ENCODE results near the gene KLHL26.
A peak's percentile ranks its signal among the peaks of the same experiment; 100 is the strongest.

KLHL26 gene

DNA sequence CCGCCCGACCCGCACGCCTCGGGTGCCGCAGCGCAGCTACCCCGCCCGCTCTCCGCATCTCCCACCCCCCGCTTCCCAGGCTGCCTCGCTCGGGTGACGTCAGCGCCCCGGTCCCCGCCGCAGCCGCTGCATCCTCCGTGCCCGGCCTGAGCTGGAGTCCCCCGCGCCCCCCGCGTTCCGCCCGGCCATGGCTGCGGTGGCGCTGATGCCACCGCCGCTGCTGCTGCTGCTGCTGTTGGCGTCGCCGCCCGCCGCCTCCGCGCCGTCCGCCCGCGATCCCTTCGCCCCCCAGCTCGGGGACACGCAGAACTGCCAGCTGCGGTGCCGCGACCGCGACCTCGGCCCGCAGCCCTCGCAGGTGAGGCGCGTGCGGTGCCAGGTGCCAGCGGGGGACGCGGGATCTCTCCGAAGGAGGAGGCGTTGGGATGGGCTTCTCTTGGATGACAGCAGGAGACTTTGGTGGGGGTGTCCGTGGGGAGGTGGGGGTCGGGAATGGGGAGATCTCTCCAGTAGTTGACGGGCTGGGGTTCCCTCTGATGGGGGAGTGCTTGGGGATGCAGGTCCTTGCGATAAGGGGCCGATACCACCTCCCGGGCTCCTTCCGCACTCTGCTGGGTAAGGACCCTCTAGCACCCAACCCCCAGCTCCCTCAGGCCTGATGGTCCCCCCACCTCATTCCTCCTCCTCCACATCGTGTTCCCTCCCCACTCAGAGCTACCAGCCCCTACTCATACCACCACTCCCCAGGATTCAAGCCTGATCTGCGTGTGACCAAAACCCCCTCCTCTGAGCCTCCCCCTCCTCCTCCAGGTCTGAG lies 23.8 kb upstream of the KLHL26 start, which contains the start of gene TMEM59L (continued):
- TF ChIP-seq IKZF3 (tag by site-specific recombination; IDR thresholded peaks at IDR 0.05) (peak; percentile 36; the same call in 1 of the 2 replicates), ZNF585B (tag by site-specific recombination; IDR thresholded peaks at IDR 0.05) (no peak), BCL11A (tag by site-specific recombination; IDR thresholded peaks at IDR 0.05; ENCODE audit: low read depth) (no peak), EGR2 (tag by site-specific recombination; IDR thresholded peaks at IDR 0.05; ENCODE audit: low read depth) (peak; percentile 66), ZBTB21 (tag by site-specific recombination; IDR thresholded peaks at IDR 0.05) (0 out of 2 replicates have a peak, but pooled peaks have one; percentile 0), SP2 (tag by site-specific recombination; IDR thresholded peaks at IDR 0.05) (peak; percentile 34), MEIS1 (CRISPR knock-in tag; IDR thresholded peaks at IDR 0.05; ENCODE audit: borderline replicate concordance) (no peak), KLF1 (tag by site-specific recombination; IDR thresholded peaks at IDR 0.05) (no peak), ZNF404 (tag by site-specific recombination; IDR thresholded peaks at IDR 0.05) (no peak), OSR2 (tag by site-specific recombination; IDR thresholded peaks at IDR 0.05) (no peak), GLI2 (tag by site-specific recombination; IDR thresholded peaks at IDR 0.05; ENCODE audit: borderline replicate concordance, low read depth) (no peak), ZNF341 (tag by site-specific recombination; IDR thresholded peaks at IDR 0.05; ENCODE audit: low read depth) (no peak), ZNF658 (tag by site-specific recombination; IDR thresholded peaks at IDR 0.05) (no peak), ZBTB8A (tag by site-specific recombination; IDR thresholded peaks at IDR 0.05) (no peak; the same call in 1 of the 2 replicates), ZNF184 (tag by site-specific recombination; IDR thresholded peaks at IDR 0.05) (peak; percentile 49; the same call in 1 of the 2 replicates), ZNF223 (tag by site-specific recombination; IDR thresholded peaks at IDR 0.05) (no peak), ZNF561 (tag by site-specific recombination; IDR thresholded peaks at IDR 0.05; ENCODE audit: borderline replicate concordance) (peak; percentile 81), ZNF664 (tag by site-specific recombination; IDR thresholded peaks at IDR 0.05) (no peak), ZNF175 (tag by site-specific recombination; IDR thresholded peaks at IDR 0.05) (no peak), ZNF174 (tag by site-specific recombination; IDR thresholded peaks at IDR 0.05) (no peak), ZNF2 (tag by site-specific recombination; IDR thresholded peaks at IDR 0.05) (no peak), WT1 (tag by site-specific recombination; IDR thresholded peaks at IDR 0.05) (no peak), ZNF354C (tag by site-specific recombination; IDR thresholded peaks at IDR 0.05; ENCODE audit: borderline replicate concordance, low read depth) (no peak), BCL11B (tag by site-specific recombination; IDR thresholded peaks at IDR 0.05; ENCODE audit: low read depth) (no peak), ZNF621 (tag by site-specific recombination; IDR thresholded peaks at IDR 0.05) (no peak), ZNF513 (tag by site-specific recombination; IDR thresholded peaks at IDR 0.05) (no peak), ZNF639 (tag by site-specific recombination; IDR thresholded peaks at IDR 0.05) (no peak), ZNF239 (tag by site-specific recombination; IDR thresholded peaks at IDR 0.05) (no peak), KLF16 (tag by site-specific recombination; IDR thresholded peaks at IDR 0.05) (0 out of 2 replicates have a peak, but pooled peaks have one; percentile 22), ZNF311 (tag by site-specific recombination; IDR thresholded peaks at IDR 0.05; ENCODE audit: borderline replicate concordance) (no peak), ZNF23 (tag by site-specific recombination; IDR thresholded peaks at IDR 0.05; ENCODE audit: borderline replicate concordance) (no peak), ZFHX2 (tag by site-specific recombination; conservative IDR thresholded peaks at IDR 0.05) (peak; percentile 67)
- TF ChIP-seq, protein P1, sequence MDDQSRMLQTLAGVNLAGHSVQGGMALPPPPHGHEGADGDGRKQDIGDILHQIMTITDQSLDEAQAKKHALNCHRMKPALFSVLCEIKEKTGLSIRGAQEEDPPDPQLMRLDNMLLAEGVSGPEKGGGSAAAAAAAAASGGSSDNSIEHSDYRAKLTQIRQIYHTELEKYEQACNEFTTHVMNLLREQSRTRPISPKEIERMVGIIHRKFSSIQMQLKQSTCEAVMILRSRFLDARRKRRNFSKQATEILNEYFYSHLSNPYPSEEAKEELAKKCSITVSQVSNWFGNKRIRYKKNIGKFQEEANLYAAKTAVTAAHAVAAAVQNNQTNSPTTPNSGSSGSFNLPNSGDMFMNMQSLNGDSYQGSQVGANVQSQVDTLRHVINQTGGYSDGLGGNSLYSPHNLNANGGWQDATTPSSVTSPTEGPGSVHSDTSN (CRISPR knock-in tag; IDR thresholded peaks at IDR 0.05) = no peak
- TF ChIP-seq, protein P2, sequence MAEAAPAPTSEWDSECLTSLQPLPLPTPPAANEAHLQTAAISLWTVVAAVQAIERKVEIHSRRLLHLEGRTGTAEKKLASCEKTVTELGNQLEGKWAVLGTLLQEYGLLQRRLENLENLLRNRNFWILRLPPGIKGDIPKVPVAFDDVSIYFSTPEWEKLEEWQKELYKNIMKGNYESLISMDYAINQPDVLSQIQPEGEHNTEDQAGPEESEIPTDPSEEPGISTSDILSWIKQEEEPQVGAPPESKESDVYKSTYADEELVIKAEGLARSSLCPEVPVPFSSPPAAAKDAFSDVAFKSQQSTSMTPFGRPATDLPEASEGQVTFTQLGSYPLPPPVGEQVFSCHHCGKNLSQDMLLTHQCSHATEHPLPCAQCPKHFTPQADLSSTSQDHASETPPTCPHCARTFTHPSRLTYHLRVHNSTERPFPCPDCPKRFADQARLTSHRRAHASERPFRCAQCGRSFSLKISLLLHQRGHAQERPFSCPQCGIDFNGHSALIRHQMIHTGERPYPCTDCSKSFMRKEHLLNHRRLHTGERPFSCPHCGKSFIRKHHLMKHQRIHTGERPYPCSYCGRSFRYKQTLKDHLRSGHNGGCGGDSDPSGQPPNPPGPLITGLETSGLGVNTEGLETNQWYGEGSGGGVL (tag by site-specific recombination; IDR thresholded peaks at IDR 0.05) = peak; percentile 92
- TF ChIP-seq, protein P3, sequence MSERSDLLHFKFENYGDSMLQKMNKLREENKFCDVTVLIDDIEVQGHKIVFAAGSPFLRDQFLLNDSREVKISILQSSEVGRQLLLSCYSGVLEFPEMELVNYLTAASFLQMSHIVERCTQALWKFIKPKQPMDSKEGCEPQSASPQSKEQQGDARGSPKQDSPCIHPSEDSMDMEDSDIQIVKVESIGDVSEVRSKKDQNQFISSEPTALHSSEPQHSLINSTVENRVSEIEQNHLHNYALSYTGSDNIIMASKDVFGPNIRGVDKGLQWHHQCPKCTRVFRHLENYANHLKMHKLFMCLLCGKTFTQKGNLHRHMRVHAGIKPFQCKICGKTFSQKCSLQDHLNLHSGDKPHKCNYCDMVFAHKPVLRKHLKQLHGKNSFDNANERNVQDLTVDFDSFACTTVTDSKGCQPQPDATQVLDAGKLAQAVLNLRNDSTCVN (tag by site-specific recombination; optimal IDR thresholded peaks at IDR 0.05) = peak; percentile 55

Measured in HEK293 (cell line).